ENCODE data around the gene ZPR1.
"Not testable (repeated sequence)": the region's sequence is repeated elsewhere in the genome, so short reads cannot be mapped to it uniquely, and the experiment has no call there.

The ZPR1 gene

GRCh38 chr11:116807601-116808261 lies 19.9 kb upstream of the ZPR1 start:
- Histone ChIP-seq H3K4me2 (ENCODE audit: low read depth, low read length, poor library complexity, severe bottlenecking) (no peak overlapping the region), H3K9me3 (ENCODE audit: insufficient read depth, low read depth, low read length) (no peaks in the 10 kb centered on the region), H3K4me3 (ENCODE audit: low read length, poor library complexity, severe bottlenecking) (no peak overlapping the region), H3K9ac (ENCODE audit: low read depth, low read length, poor library complexity, severe bottlenecking) (no peak overlapping the region), H2AFZ (ENCODE audit: low read length) (no peak overlapping the region), H3K36me3 (ENCODE audit: insufficient read depth, low read length) (no peaks in the 10 kb centered on the region), H3K79me2 (ENCODE audit: insufficient read depth, low read length) (no peaks in the 10 kb centered on the region), H3K27me3 (ENCODE audit: insufficient read depth, low read length, poor library complexity, severe bottlenecking) (no peaks in the 10 kb centered on the region), H3F3A (ENCODE audit: low read depth) (no peaks in the 10 kb centered on the region), H3K9me2 (replicated peaks; ENCODE audit: low read depth, low read length) (no peaks in the 10 kb centered on the region), H4K20me1 (ENCODE audit: insufficient read depth, low read length, poor library complexity, severe bottlenecking) (no peaks in the 10 kb centered on the region), H3K4me1 (ENCODE audit: insufficient read depth, low read length, poor library complexity, severe bottlenecking) (no peaks in the 10 kb centered on the region)
- no peak for TF ChIP-seq CTCF (conservative IDR thresholded peaks at IDR 0.05; ENCODE audit: low read length)
- TF ChIP-seq EZH2phosphoT487 (IDR thresholded peaks at IDR 0.05; ENCODE audit: borderline replicate concordance) = no peak

GRCh38 chr11:116804001-116804400 lies 16.2 kb upstream of the ZPR1 start:
- Histone ChIP-seq H3K9me3 (ENCODE audit: insufficient read depth, low read depth, low read length) (no peaks in the 10 kb centered on the region), H3K4me2 (ENCODE audit: low read depth, low read length, poor library complexity, severe bottlenecking) (no peak overlapping the region), H3K9ac (ENCODE audit: low read depth, low read length, poor library complexity, severe bottlenecking) (no peak overlapping the region), H3F3A (ENCODE audit: low read depth) (no peaks in the 10 kb centered on the region), H2AFZ (ENCODE audit: low read length) (no peak overlapping the region), H3K4me3 (ENCODE audit: low read length, poor library complexity, severe bottlenecking) (no peak overlapping the region), H3K27me3 (ENCODE audit: insufficient read depth, low read length, poor library complexity, severe bottlenecking) (no peaks in the 10 kb centered on the region), H3K4me1 (ENCODE audit: insufficient read depth, low read length, poor library complexity, severe bottlenecking) (no peaks in the 10 kb centered on the region), H3K36me3 (ENCODE audit: insufficient read depth, low read length) (no peaks in the 10 kb centered on the region), H3K9me2 (replicated peaks; ENCODE audit: low read depth, low read length) (no peaks in the 10 kb centered on the region), H3K79me2 (ENCODE audit: insufficient read depth, low read length) (no peaks in the 10 kb centered on the region), H4K20me1 (ENCODE audit: insufficient read depth, low read length, poor library complexity, severe bottlenecking) (no peaks in the 10 kb centered on the region)
- TF ChIP-seq EZH2phosphoT487 (IDR thresholded peaks at IDR 0.05; ENCODE audit: borderline replicate concordance) (no peak), CTCF (conservative IDR thresholded peaks at IDR 0.05; ENCODE audit: low read length) (no peak)

- not testable (repeated sequence) for H3F3A ChIP-seq (ENCODE audit: low read depth); H3K4me2 ChIP-seq (ENCODE audit: low read depth, low read length, poor library complexity, severe bottlenecking); H3K79me2 ChIP-seq (ENCODE audit: insufficient read depth, low read length); H3K9me2 ChIP-seq (replicated peaks; ENCODE audit: low read depth, low read length); H4K20me1 ChIP-seq (ENCODE audit: insufficient read depth, low read length, poor library complexity, severe bottlenecking); H3K27me3 ChIP-seq (ENCODE audit: insufficient read depth, low read length, poor library complexity, severe bottlenecking); H3K36me3 ChIP-seq (ENCODE audit: insufficient read depth, low read length); H3K9ac ChIP-seq (ENCODE audit: low read depth, low read length, poor library complexity, severe bottlenecking); H3K9me3 ChIP-seq (ENCODE audit: insufficient read depth, low read depth, low read length); H3K4me3 ChIP-seq (ENCODE audit: low read length, poor library complexity, severe bottlenecking); H2AFZ ChIP-seq (ENCODE audit: low read length); H3K4me1 ChIP-seq (ENCODE audit: insufficient read depth, low read length, poor library complexity, severe bottlenecking)
Observed at GRCh38 chr11:116801662-116802061, 13.8 kb upstream of the ZPR1 start.

- Histone ChIP-seq H3K9me3 (ENCODE audit: insufficient read depth, low read depth, low read length) (no peaks in the 10 kb centered on the region), H3K4me2 (ENCODE audit: low read depth, low read length, poor library complexity, severe bottlenecking) (no peak overlapping the region), H3K79me2 (ENCODE audit: insufficient read depth, low read length) (no peaks in the 10 kb centered on the region), H2AFZ (ENCODE audit: low read length) (no peak overlapping the region), H3K9me2 (replicated peaks; ENCODE audit: low read depth, low read length) (no peaks in the 10 kb centered on the region), H3K9ac (ENCODE audit: low read depth, low read length, poor library complexity, severe bottlenecking) (no peak overlapping the region), H3K4me1 (ENCODE audit: insufficient read depth, low read length, poor library complexity, severe bottlenecking) (no peaks in the 10 kb centered on the region), H4K20me1 (ENCODE audit: insufficient read depth, low read length, poor library complexity, severe bottlenecking) (no peaks in the 10 kb centered on the region), H3K4me3 (ENCODE audit: low read length, poor library complexity, severe bottlenecking) (no peak overlapping the region), H3F3A (ENCODE audit: low read depth) (no peaks in the 10 kb centered on the region), H3K27me3 (ENCODE audit: insufficient read depth, low read length, poor library complexity, severe bottlenecking) (no peaks in the 10 kb centered on the region), H3K36me3 (ENCODE audit: insufficient read depth, low read length) (no peaks in the 10 kb centered on the region)
- TF ChIP-seq CTCF (conservative IDR thresholded peaks at IDR 0.05; ENCODE audit: low read length) = no peak
- no peak for TF ChIP-seq EZH2phosphoT487 (IDR thresholded peaks at IDR 0.05; ENCODE audit: borderline replicate concordance)
Observed at GRCh38 chr11:116800610-116801009, 12.8 kb upstream of the ZPR1 start.
